SK-N-MC (cell line): ENCODE results near the gene YOD1.

Source experiments
- EZH2 ChIP-seq: fragments of 200-600 bp; sonication (generic); IDR thresholded peaks from one replicate; pipeline ENCODE4 v1.6.1; 2017; ENCODE audit warnings: antibody characterized with exemption
- POLR2AphosphoS5 ChIP-seq: IDR thresholded peaks from 2 replicates; pipeline ENCODE4 v1.6.1; 2012; ENCODE audit warnings: mild to moderate bottlenecking, low read depth, low read length, borderline replicate concordance

GRCh38 chr1:207019661-207020060 lies 31.3 kb downstream of the YOD1 start:
- TF ChIP-seq EZH2 (no peak), POLR2AphosphoS5 (no peak)
